ENCODE data around the gene FANCE.
"Not testable (repeated sequence)": the region's sequence is repeated elsewhere in the genome, so short reads cannot be mapped to it uniquely, and the experiment has no call there.

The FANCE gene

DNA sequence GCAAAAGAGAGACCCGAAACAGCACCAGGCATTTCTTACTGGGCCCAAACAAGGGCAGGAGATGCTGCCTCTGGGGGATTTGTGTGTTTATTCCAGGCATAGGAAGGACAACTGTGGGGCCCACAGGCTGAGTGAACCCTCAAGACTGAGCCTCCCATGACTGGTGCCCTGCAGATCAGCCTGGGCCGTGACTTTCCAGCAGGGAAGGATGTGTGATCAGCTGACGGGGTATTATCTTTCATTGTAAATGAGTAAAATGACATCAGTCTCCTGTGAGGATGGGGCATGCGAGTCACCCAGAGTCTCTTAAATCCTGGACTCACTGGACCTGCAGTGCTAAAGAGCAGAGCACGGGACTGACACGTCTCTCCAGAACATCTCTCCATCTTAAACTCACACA is 48.6 kb downstream of the FANCE start:
- DNase-seq, result no peak

DNA sequence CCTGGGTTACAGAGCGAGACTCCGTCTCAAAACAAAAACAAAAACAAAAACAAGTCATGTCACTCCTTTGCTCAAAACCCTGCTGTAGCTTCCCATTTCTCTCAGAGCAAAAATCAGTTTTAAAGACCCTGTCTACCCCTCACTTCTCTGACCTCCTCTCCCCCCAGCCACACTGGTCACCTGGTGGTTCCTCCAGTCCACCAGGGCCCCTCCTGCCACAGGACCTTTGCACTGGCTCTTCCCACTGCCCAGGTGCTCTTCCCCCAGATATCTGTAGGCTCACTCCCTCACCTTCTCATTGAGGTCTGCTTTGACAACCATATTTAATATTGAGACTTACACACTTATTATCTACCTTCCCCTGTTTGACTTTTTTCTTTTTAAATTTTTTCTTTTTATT is 49.6 kb downstream of the FANCE start:
- no peak for DNase-seq

DNA sequence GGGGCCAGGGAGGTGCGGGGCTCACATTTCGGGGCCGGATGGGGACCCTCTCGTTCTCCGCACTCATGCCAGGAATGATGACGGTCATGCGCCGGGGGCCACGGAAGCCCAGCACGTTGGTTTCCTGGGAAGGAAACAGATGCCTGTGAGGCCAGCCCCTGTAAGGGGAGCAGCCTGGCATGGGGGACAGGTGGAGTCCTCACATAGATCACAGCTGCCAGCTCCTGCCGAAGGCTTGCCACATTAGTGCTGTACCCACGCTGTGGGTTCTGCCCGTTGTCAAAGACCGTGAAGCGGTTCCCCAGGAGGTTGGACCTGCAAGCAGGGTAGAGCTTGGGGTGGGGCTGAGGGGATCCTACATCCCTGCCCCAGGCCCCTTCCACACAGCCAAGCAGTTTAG is 51.4 kb downstream of the FANCE start:
- no peak for DNase-seq

DNA sequence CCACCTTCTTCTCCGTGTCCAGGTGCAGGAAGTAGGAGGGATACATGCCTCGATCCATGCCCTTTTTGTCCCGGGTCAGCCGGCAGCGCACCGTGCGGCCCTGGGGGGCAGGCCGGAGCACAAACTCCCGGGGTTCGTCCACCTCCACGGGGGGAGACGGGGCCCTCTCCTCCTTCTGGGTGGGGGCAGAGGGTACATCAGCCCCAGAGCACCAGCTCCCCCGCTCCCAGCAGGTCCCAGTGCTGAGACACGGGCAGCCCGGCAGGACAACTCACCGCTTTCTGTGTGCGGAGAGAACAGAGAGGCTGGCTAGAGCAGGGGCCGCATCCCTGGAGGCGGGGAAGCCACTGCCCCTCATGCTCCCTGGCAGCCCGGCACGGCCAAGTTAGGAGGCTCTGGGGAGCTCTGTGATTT is 53.9 kb downstream of the FANCE start:
- DNase-seq, result no peak

DNA sequence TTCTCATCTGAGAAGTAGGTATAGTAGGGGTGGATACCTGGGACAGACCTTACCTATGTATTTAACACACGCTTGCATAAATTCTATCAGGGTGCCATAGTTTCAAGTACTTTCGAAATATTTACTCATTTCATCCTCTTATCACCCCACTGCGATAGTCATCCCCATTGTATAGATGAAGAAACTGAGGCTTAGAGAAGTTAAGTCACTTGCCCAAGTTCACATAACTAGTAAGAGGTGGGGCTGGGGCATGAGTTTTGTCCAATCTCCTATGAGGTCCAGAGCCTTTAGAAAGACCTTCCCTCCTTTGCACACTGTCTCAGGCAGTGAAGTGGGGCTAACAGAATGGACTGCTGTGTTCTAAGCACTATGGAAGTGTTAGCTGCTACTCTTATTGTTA is 54.4 kb downstream of the FANCE start:
- DNase-seq, result no peak

DNA sequence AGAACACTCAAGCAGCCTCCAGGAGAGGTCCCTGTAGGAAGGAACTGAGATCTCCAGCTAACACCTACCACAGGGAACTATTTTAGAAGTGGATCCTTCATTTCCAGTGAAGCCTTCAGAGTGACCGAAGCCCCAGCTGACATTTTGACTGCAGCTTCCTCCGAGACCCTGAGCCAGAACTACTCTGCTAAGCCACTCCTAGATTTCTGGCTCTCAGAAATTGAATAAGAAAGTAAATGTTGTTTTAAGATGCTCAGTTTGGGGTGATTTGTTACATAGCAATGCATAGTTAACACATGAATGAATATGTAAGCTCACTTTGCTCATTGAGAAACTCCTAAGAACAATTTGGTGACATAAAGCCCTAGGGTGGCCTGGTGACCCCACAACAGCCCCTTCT is 55.1 kb downstream of the FANCE start:
- no peak for DNase-seq

DNA sequence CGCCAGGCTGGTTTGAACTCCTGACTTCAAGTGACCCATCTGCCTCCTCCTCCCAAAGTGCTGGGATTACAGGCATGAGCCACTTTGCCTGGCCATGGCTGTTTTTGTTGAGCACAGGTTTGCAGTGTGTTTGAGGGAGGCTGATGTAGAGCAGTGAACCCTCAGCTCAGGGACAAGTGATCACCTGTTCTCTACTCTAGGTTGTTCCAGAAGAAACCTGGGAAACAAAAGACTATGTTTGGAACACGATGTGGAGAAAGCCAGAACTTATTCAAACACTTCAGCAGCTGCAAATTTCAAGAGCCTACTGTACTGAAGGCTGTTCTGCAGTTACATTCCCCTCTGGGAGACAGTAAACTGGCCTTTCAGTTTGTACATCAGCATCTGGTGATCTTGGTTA is 55.9 kb downstream of the FANCE start:
- DNase-seq, result no peak

DNA sequence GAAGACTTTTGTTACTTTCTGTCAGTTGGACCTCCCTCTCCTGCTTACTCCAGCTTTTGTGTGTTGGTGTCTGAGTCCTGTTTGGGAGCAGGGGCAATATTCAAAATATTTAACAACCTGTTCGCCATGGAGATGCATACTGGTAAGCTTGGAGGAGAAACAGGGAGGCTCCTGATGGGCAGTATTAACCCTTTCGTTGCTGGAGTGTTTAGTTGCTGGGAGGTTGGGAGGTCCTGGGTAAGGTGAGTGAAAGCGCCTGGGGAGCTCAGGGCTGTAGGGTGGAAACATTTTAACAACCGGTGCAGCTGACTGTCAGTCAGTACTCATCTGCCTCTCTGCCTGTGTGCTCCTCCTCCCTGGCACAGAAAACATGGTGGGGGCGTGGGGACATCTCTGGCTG is 56.4 kb downstream of the FANCE start:
- DNase-seq, result no peak

DNA sequence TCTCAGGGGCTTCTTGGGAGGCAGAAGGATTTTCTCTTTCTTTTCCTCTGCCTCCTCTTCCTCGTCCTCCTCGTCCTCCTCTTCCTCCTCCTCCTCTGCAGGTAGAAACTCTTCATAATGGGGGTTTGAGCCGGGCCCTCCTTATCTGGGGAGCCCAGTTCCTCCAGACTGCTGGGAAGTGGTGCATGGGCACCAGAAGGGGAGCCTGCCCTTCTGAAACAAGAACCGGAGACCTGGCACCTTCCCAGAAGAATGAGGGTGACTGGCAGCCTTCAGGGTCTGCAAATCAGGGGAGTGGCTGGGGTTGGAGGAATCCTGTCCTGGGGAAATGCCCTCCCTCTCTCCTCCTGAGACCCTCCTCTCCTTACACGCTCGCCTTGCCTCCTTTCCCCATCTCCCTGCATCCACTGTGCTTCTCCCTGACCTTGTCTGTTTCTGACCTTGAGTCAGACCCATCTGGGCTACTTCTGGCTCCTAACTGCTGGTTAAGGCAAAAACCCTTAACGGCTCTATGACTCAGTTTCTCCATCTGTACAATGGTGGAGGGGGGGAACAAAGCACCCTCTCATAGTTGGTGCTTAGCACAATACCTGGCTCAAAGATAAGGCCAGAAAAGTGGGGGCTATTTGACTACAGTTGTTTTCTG is 58.9 kb downstream of the FANCE start:
- DNase-seq, result no peak

DNA sequence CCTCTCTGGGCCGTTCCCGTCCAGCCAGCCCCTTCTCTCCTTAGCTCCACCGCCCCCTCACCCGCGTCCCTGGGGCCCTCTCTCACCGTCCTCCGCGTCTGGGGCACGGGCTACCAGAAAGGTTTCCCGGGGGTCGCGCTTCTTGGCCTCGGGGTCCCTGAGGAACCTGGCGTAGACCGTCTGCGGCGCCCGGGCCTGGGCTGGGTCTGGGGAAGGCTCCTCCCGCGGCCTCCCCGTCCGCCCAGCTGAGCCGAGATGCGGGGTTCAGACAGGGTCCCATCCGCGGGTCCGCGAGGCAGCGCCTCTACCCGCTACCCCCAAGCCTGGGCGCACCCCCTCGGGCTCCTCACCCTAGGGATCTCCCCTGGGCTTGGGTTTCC is 59.4 kb downstream of the FANCE start:
- DNase-seq, result no peak

DNA sequence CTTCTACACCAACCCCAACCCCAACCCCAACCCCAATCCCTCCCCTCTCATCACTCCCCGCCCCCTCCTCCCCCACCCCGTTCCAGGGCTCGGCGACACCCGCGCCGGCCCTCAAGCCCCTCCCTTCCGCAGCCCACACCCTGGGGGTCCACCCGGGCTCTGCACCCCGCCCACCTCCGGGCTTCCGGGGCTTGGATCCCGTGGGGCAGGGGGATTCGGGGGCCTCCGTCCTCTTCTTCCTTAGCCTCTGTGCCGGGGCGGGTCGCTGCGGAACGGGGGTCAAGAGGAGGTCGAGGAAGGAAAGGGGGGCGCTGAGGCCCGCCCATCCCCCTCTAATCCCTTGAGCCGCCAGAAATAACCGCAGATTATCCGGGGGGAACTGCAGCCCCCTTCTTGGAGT is 59.9 kb downstream of the FANCE start:
- no peak for DNase-seq

DNA sequence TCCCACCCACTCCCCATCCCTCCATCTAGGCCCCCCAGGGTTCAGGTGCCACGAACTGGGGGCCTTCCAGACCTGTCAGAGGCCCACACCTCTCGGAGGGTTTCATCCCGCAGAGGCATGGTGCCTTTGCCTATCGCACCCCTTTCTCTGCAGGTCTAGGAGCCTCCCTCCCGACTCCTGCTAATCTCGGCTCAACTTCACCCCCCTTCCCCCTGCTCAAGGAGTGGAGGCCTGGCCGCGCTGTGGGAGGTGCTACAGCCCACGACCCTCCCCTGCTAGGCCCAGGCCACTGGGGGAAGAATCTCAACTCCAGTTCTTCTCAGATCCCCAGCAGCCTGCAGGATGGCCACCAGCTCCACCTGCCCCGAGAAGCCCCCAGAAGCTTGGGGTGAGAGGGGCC is 60.6 kb downstream of the FANCE start, which contains the start of gene TULP1:
Gene TULP1 (minus strand): TSS at position 157 of the 400 bp plus-strand sequence. CDS start 38 bp downstream, at position 119.
- DNase-seq, result no peak

DNA sequence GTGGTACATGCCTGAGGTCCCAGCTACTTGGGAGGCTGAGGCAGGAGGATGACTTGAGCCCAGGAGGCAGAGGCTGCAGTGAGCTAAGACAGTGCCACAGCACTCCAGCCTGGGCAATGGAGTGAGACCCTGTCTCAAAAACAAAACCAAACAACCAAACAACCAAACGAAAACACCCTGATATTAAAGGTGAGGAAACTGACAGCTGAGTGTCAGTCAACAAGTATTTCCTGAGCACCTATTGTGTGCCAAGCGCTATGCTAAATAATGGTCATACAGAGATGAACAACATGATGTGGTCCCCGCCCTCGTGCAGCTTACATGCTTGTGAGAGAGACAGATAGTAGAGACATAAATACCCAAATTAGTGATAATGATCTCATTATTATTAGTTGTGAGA is 62.4 kb downstream of the FANCE start:
- DNase-seq, result no peak

DNA sequence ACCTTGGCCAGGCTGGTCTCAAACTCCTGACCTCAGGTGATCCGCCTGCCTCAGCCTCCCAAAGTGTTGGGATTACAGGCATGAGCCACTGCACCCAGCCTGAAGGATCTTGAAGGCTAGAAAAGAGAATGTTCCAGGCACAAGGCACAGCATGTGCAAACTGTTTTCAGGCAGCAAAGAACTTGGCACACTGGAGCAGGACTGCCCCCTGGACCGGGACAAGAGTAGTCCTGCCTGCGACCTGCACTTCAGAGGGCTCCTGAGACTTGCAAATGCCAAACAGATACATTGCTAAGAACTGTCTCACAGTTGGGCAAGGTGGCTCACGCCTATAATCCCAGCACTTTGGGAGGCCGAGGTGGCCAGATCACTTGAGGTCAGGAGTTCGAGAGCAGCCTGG is 63.8 kb downstream of the FANCE start:
- DNase-seq, result not testable (repeated sequence)

All from NCI-H1436 (cell line).